Natural killer cell (primary cell): ENCODE measurements around the gene HIVEP3. TPM values are rescaled to one million over a fixed set of nuclear protein-coding genes. Genes with fewer than 3 reads are reported as not detected.

ENCODE experiments used
- ATAC-seq, 3 donors: fragments of 150-1000 bp in 2 of 3; fragments of 200-7000 bp in 1 of 3; cut with Tn5 transposase; 1 replicate in 1 of 3; 2 replicates in 2 of 3; pipeline ENCODE4 v1.10.0; 2021; ENCODE audit warnings: mild to moderate bottlenecking in 2 of 3, moderate library complexity in 2 of 3
- DNase-seq, 2 donors: peaks; one replicate each; pipeline versions ENCODE4 v3.0.0 to v3.0.0-alpha.2; 2013 to 2021; ENCODE audit warnings: mixed read lengths in 1 of 2
- H3K27ac ChIP-seq: one replicate; pipeline ENCODE4 v1.5.1; 2013; ENCODE audit warnings: mild to moderate bottlenecking, low read length
- H3K27me3 ChIP-seq: one replicate; pipeline ENCODE4 v1.6.1; 2013; ENCODE audit warnings: low read length; ENCODE audit not compliant: control insufficient read depth, insufficient read depth
- H3K36me3 ChIP-seq: one replicate; pipeline ENCODE4 v1.6.1; 2013; ENCODE audit warnings: low read length; ENCODE audit not compliant: control insufficient read depth, insufficient read depth
- H3K4me1 ChIP-seq: one replicate; pipeline ENCODE4 v1.6.1; 2013; ENCODE audit warnings: low read length; ENCODE audit not compliant: control insufficient read depth, insufficient read depth
- H3K4me3 ChIP-seq: one replicate; pipeline ENCODE4 v1.5.1; 2013; ENCODE audit warnings: low read length
- H3K9me3 ChIP-seq: one replicate; pipeline ENCODE4 v1.6.1; 2013; ENCODE audit warnings: low read length; ENCODE audit not compliant: control insufficient read depth, insufficient read depth
- H3K27ac Mint-ChIP-seq, 2 donors: one replicate each; pipeline ENCODE4 v1.8.0; 2022; ENCODE audit warnings: mild to moderate bottlenecking in 2 of 2, mixed read lengths in 2 of 2, moderate library complexity in 1 of 2
- H3K27me3 Mint-ChIP-seq, 2 donors: one replicate each; pipeline ENCODE4 v1.8.0; 2022; ENCODE audit warnings: low read depth in 2 of 2, mixed read lengths in 2 of 2
- H3K36me3 Mint-ChIP-seq: one replicate; pipeline ENCODE4 v1.8.0; 2022; ENCODE audit warnings: mixed read lengths
- H3K4me1 Mint-ChIP-seq, 2 donors: one replicate each; pipeline ENCODE4 v1.8.0; 2022; ENCODE audit warnings: mixed read lengths in 2 of 2
- H3K4me3 Mint-ChIP-seq: one replicate; pipeline ENCODE4 v1.8.0; 2022; ENCODE audit warnings: mild to moderate bottlenecking, moderate library complexity, mixed read lengths
- H3K9me3 Mint-ChIP-seq, 2 donors: one replicate each; pipeline ENCODE4 v1.8.0; 2022; ENCODE audit warnings: mixed read lengths in 2 of 2
- CTCF ChIP-seq: fragments of 200-600 bp; IDR thresholded peaks from one replicate; pipeline ENCODE4 v1.8.0; 2022; ENCODE audit warnings: antibody characterized with exemption
- WGBS: methylation state at CpG from one replicate; pipeline ENCODE4 v1.1.7; 2013; ENCODE audit warnings: missing lambda C conversion rate; ENCODE audit not compliant: insufficient coverage; 5-methylcytosine and 5-hydroxymethylcytosine counted together
- intact Hi-C: fragments of 100-400 bp; cut with micrococcal nuclease; formaldehyde crosslinking; loops from one replicate; pipeline ENCODE4 v1.14.2; 2022
- total RNA-seq, 4 donors: library from RNA; stranded (reverse); fragments of 120-200 nt in 1 of 4; gene quantifications; one replicate each; pipeline versions ENCODE4 v1.2.3 to v1.2.4, GENCODE V29; 2013 to 2022

HIVEP3 gene
- total RNA-seq, 3 donors from 2014 or later (not counting 1 experiment from before 2014, with no cell fraction given) = 26.2 to 35.2 (median 29.8) TPM

- no peak for DNase-seq
- ATAC-seq = no peak
- no peaks in the 10 kb centered on the region for H3K9me3 ChIP-seq
- Mint-ChIP-seq H3K4me1 (peaks cover 46 to 52% of the 10 kb centered on the region in 2 donors), H3K4me3 (no peak overlapping the region), H3K9me3 (no peaks in the 10 kb centered on the region), H3K27me3 (no peaks in the 10 kb centered on the region), H3K27ac (peak overlapping the region in 1 of 2 donors; percentile 42), H3K36me3 (no peaks in the 10 kb centered on the region)
- peak overlapping the region; percentile 69 for H3K27ac ChIP-seq
- intact Hi-C loops = loop anchor here (5.0 kb wide), 2 partner anchors 50 to 140 kb away; no protein-coding TSS in a partner anchor
- no peak for TF ChIP-seq CTCF
- 89% methylated on average over 9 of the region's 9 CpGs for WGBS
- no peaks in the 10 kb centered on the region for H3K36me3 ChIP-seq
- no peak overlapping the region for H3K4me3 ChIP-seq
- H3K4me1 ChIP-seq = peaks cover 55% of the 10 kb centered on the region
- no peaks in the 10 kb centered on the region for H3K27me3 ChIP-seq
Measured at GRCh38 chr1:41752514-41753170, 166.1 kb downstream of the HIVEP3 start.

- no peaks in the 10 kb centered on the region for H3K27me3 Mint-ChIP-seq
- H3K9me3 Mint-ChIP-seq = no peaks in the 10 kb centered on the region
- H3K27ac Mint-ChIP-seq = peak overlapping the region; percentile 38 to 42
- intact Hi-C loops = loop anchor here (5.0 kb wide), 2 partner anchors 50 to 140 kb away; no protein-coding TSS in a partner anchor
- H3K4me1 Mint-ChIP-seq = peaks cover 46 to 54% of the 10 kb centered on the region in 2 donors
- H3K27me3 ChIP-seq = no peaks in the 10 kb centered on the region
- no peaks in the 10 kb centered on the region for H3K9me3 ChIP-seq
- H3K4me3 ChIP-seq = no peak overlapping the region
- H3K4me1 ChIP-seq = peaks cover 55% of the 10 kb centered on the region
- H3K4me3 Mint-ChIP-seq = peak overlapping the region; percentile 13
- peak; percentile 37 to 76 (median 38) for ATAC-seq
- WGBS = 59% methylated on average over 8 of the region's 9 CpGs
- no peak for TF ChIP-seq CTCF
- peak overlapping the region; percentile 69 for H3K27ac ChIP-seq
- peak in 1 of 2 donors; percentile 19 for DNase-seq
- H3K36me3 ChIP-seq = no peaks in the 10 kb centered on the region
- no peaks in the 10 kb centered on the region for H3K36me3 Mint-ChIP-seq
Measured at GRCh38 chr1:41751804-41752513, 166.8 kb downstream of the HIVEP3 start.

GRCh38 chr1:41749991-41750745 is 168.6 kb downstream of the HIVEP3 start:
- Histone ChIP-seq H3K9me3 (no peaks in the 10 kb centered on the region), H3K4me3 (no peak overlapping the region), H3K36me3 (no peaks in the 10 kb centered on the region), H3K27ac (no peak overlapping the region), H3K27me3 (no peaks in the 10 kb centered on the region), H3K4me1 (peaks cover 60% of the 10 kb centered on the region)
- TF ChIP-seq CTCF = no peak
- Mint-ChIP-seq H3K4me1 (peaks cover 57 to 70% of the 10 kb centered on the region in 2 donors), H3K27ac (peak overlapping the region in 1 of 2 donors; percentile 42), H3K36me3 (no peaks in the 10 kb centered on the region), H3K9me3 (no peaks in the 10 kb centered on the region), H3K27me3 (no peaks in the 10 kb centered on the region), H3K4me3 (peak overlapping the region; percentile 18)
- WGBS = 76% methylated on average over 8 of the region's 11 CpGs
- ATAC-seq (no peak), DNase-seq (no peak)
- intact Hi-C loops = loop anchor here (5.0 kb wide), 2 partner anchors 52 to 142 kb away; no protein-coding TSS in a partner anchor
